GM12874 (cell line): ENCODE data around the gene GRB2.

ENCODE experiments used
- TF ChIP-seq, protein P1 (sequence below): IDR thresholded peaks from 2 replicates; pipeline ENCODE4 v1.5.1; 2011; ENCODE audit warnings: low read depth, mild to moderate bottlenecking, control low read depth, low read length, moderate library complexity; ENCODE audit not compliant: insufficient read depth

GRB2 gene

DNA sequence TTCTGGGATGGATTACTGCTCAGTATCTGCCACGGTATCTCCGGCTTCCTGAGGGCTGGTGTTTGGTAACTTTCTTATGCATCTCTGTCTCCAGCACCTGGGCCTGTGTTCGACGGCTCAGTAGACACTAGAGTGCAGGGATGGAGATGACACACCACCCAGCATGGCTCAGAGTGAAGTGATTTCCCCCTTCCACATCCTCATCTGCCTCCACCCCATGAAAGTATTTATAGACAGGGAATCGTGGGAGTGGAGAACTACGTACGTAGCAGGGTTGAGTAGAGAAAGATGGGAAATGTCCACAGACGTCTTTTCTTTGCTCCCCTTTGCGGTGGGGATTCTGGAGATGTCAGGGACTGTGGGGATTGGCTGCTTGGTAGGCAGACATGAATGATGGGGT lies 104.4 kb downstream of the GRB2 start:
- TF ChIP-seq, protein P1, sequence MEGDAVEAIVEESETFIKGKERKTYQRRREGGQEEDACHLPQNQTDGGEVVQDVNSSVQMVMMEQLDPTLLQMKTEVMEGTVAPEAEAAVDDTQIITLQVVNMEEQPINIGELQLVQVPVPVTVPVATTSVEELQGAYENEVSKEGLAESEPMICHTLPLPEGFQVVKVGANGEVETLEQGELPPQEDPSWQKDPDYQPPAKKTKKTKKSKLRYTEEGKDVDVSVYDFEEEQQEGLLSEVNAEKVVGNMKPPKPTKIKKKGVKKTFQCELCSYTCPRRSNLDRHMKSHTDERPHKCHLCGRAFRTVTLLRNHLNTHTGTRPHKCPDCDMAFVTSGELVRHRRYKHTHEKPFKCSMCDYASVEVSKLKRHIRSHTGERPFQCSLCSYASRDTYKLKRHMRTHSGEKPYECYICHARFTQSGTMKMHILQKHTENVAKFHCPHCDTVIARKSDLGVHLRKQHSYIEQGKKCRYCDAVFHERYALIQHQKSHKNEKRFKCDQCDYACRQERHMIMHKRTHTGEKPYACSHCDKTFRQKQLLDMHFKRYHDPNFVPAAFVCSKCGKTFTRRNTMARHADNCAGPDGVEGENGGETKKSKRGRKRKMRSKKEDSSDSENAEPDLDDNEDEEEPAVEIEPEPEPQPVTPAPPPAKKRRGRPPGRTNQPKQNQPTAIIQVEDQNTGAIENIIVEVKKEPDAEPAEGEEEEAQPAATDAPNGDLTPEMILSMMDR, result no peak

DNA sequence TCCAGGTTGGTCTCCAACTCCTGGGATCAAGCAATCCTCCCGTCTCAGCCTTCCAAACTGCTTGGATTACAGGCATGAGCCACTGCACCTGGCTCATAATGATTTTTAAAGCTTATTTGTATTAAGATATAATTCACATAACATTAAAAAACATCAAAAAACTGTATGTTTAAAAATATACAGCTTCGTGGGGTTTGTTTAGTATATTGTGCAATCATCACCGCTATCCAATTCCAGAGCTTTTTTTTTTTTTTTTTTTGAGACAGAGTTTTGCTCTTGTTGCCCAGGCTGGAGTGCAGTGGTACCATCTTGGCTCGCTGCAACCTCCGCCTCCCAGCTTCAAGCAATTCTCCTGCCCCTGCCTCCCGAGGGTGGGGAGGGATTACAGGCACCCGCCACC lies 105.2 kb downstream of the GRB2 start:
- TF ChIP-seq, protein P1, result no peak

- TF ChIP-seq, protein P1, result no peak
Measured at GRCh38 chr17:75295201-75296158, 110.0 kb downstream of the GRB2 start.

- TF ChIP-seq, protein P1, result peak; percentile 43
Measured at GRCh38 chr17:75289832-75290337, 115.6 kb downstream of the GRB2 start.

- TF ChIP-seq, protein P1, result peak; percentile 58
Measured at GRCh38 chr17:75289115-75289831, 116.2 kb downstream of the GRB2 start, which contains the start of gene SLC25A19. SLC25A19 (minus strand) TSS chr17:75289433; CDS start chr17:75286764, 2,669 bp downstream.

DNA sequence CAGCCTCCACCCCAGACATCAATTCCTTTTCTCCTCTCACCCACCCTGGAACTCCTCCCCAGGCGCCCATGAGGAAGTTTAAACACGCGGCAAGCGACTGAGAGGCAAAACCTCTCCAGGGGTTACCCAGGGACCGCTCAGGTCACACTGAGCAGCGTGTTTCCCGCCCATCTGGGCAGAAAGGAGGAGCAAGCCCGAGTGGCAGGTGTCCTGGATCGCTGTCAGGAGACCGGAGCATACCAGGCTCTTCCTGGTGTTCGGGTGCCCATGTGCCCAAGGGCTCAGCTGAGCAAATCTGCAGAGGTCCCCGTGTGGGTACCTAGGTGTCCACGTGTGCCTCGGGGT lies 116.7 kb downstream of the GRB2 start:
- TF ChIP-seq, protein P1, result no peak

GRCh38 chr17:75288359-75288758 lies 117.1 kb downstream of the GRB2 start:
- TF ChIP-seq, protein P1, result no peak
